Dedifferentiated amniotic fluid mesenchymal stem cell (primary cell): ENCODE data around the gene KCNMB2.

Source experiments
- DNase-seq: peaks from one replicate; pipeline ENCODE4 v3.0.0-alpha.2; 2016; ENCODE audit errors: extremely low spot score

KCNMB2 gene

DNA sequence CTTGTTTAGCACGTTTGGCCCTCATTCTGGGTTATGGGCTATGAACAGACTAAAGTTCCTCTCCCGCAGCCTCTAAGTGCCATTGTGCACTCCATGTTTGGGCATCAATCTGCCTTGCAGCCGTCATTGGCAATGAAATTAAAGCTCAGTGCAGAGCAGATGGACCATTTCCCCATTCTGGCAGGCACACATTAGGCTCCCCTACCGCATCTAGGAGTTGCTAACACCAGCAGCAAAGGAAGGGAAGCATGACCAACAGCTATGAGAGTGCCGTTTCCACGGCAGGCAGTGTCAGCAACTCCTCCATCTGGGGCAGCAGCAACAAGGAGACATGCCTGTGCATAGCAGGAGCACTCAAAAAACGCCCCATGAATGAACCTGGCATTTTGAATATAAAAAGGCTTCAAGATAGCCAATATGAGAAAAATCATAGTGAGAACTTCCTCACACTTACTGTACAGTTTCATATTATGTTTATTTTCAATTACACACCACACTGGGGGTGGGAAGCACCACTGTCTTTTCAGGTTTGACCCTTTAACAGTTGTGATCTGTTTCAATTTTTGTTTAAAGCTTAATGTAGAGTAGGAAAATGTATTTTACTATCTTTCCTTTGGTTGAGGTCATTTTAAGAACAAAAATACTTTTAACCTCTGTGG lies 218.7 kb downstream of the KCNMB2 start:
- peak; percentile 13 for DNase-seq

- DNase-seq, result peak; percentile 6
These were observed 224.8 kb downstream of the KCNMB2 start for GRCh38 chr3:178761024-178761423.

GRCh38 chr3:178761461-178761860 lies 225.2 kb downstream of the KCNMB2 start:
- peak; percentile 11 for DNase-seq

- peak; percentile 9 for DNase-seq
These were observed 226.1 kb downstream of the KCNMB2 start for GRCh38 chr3:178762385-178762784.

DNA sequence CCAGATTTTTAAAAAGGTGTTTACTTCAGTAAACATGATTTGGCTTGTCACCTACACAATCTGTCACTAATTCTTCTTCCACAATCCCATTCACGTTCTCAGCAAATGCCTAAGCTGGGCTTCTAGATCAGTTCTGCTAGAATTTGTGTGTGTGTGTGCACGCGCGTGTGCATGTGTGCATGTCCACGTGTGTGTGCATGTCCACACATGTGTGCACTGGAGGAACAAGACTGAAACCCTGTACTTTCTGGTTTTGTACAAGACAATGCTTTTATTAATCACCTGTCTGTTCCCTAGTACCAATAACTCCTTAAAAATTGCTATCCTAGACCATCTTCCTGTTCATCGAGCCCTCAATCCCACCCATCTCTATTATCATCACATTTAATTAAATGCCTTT lies 229.2 kb downstream of the KCNMB2 start:
- peak; percentile 2 for DNase-seq

GRCh38 chr3:178767581-178767980 lies 231.3 kb downstream of the KCNMB2 start:
- peak; percentile 13 for DNase-seq

- DNase-seq, result peak; percentile 6
These were observed 232.0 kb downstream of the KCNMB2 start for GRCh38 chr3:178768072-178768864.

DNA sequence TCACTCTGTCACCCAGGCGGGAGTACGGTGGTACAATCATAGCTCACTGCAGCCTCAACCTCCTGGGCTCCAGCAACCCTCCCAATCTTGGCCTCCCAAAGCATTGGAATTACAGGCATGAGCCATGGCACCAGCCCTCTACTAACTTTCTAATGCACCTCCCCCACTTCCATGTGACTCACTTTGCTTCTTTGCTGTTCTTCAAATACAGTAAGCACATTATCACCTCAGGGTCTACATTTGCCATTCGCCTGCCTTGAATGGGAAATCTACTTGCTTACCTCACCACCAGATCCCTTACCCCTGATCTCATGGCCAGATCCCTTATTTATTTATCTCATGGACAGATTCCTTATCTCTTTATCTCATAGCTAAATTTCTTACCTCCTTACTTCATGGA lies 235.3 kb downstream of the KCNMB2 start:
- no peak for DNase-seq

DNA sequence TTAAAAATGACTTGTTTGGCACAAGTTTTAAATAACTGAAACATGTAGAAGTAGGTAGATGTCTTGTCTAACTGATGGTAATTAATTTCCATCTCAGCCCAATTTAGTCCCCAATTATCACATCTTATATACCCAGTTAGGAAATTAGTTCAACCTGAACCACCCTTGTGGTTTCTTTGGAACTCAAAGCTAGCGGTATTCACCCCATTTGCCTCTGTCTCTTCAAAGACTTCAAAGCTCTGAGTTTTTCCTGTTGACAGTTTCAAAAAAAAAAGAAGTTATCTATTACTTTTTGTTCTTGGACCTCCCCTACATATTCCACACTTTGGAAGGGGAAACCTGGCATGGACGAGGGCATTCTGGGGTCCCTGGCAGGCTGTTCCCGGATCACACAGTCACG lies 236.5 kb downstream of the KCNMB2 start:
- DNase-seq, result no peak

DNA sequence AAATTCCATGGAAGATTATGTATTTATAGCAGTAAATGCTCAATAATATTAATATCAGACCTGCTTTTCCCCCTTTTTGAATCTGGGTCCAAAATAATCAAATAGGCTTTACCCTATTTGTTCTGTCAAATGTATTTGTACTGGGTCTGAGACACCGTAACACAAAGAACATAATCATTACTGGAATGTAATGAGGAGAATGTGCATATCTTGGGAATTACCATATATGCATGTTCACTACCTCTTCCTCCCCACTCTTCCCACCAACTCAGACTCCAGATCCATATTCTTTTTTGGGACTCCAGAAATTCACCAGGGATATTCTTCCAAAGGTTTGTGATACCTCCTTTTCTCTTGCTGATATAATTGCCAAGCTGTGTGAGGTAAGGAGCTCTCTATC lies 237.1 kb downstream of the KCNMB2 start:
- no peak for DNase-seq

DNA sequence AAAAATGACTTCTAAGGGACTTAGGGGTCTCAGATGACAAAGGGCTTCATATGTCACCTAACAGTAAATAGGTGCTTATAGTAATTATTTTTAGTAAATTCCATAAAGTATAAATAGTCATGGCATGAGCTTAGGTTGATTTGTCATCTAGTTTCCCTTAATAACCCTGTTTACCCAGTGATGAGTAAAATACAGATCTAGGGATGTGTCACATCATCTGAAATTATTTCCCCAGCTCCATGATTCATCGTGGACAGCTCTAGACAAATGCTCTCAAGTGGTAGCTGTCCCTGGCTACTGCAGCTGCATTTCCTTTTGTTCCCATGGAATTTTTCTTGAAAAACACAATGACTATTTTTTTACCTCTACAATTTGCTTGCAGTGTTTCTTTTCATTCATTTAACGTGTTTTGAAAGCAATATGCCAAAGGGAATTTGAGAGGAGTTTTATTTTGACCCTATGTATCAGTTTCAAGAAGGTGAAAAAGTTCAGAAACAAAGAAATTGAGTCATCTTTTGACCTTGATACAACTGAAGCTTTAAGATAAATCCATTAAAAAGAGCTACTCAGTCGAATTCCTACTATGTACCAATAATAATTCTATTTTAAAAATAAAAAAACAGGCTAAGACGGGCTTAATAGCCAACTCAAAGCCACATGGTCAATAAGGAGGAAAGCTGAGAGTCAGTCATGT lies 241.6 kb downstream of the KCNMB2 start:
- no peak for DNase-seq

DNA sequence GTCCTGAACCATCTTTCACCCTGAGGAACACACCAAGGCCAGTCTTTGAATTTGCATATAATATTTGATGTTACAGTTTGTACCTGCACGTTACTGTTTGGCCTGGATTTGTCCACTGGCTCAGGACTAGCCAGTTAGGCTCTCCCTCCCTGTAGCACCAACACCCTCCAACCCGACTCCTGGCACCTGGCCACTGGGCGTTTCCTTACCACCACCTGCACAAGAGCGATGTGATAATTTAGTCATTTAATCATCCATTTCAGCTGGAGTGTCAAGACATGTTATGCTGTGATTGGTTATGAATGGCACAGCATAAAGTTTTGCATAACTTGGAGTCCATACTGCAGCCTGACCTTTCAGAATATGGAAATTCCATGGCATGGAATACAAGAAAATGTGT lies 242.4 kb downstream of the KCNMB2 start:
- no peak for DNase-seq

- no peak for DNase-seq
These were observed 249.7 kb downstream of the KCNMB2 start for GRCh38 chr3:178785961-178786360.

- no peak for DNase-seq
These were observed 251.7 kb downstream of the KCNMB2 start for GRCh38 chr3:178787960-178788359.

DNA sequence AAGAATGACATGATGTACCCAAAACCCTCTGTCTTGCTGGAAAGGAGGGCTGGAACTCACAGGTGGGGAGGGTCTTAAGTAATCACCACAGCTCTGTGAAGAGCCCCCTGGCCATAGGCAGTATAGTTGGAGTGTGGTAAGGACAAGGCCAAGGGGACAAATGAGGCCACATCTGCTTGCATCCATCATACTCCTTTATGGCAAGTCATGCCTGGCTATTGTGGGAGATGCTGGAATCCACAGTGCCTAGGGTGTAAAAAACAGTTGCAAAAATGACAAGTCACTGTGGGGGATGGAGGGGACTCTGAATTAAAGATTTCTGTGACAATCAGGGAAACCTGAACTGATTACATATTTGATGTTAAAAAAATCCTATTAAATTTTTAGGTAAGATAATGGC lies 258.5 kb downstream of the KCNMB2 start:
- DNase-seq, result no peak

GRCh38 chr3:178795349-178795748 lies 259.1 kb downstream of the KCNMB2 start:
- DNase-seq, result no peak

GRCh38 chr3:178802259-178802658 lies 266.0 kb downstream of the KCNMB2 start:
- DNase-seq, result no peak

DNA sequence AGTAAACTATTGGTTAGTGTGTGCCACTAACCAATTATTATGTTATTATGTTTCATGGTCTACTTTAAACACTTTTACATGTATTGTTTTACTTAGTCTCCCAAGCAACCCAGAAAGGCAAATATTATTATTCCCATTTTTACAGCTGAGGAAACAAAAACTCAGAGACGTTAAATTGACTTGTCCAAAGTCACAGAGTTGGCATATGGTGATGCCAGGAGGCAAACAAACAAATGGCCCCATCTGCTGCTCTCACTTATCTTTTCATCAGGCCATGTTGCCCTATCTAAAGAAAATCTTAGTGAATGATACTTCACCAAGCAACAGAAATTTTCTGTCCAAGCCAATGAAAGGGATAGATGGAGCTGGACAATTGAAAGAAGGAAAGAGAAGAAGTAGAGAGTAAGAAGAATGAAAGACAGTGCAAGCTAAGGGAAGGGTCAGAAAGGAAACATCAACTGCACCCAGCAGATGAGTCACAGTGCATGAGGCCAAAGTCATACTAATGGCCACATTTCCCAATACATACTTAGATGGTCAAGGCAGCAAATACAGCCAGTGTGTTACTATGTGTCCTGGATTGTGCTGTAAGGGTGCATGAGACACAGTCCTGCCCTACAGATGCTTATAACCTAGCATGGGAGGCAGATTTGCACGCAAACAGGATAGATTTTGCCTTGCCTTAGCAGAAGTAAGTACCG lies 266.9 kb downstream of the KCNMB2 start:
- DNase-seq, result no peak

- no peak for DNase-seq
These were observed 268.4 kb downstream of the KCNMB2 start for GRCh38 chr3:178804606-178805005.

DNA sequence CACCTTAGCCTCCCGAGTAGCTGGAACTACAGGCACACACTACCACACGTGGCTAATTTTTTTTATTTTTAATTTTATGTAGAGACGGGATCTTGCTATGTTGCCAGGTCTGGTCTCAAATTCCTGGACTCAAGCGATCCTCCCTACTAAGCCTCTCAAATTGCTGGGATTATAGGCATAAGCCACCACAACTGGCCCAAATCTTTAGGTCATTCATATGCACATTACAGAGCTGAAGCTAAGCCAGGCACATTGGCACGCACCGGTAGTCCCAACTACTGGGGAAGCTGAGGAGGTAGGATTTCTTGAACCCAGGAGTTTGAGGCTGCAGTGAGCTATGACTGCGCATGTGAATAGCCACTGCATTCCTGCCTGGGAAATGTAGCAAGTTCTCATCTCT lies 269.5 kb downstream of the KCNMB2 start:
- DNase-seq, result no peak

- DNase-seq, result no peak
These were observed 270.4 kb downstream of the KCNMB2 start for GRCh38 chr3:178806651-178807050.

GRCh38 chr3:178807694-178808093 lies 271.5 kb downstream of the KCNMB2 start:
- no peak for DNase-seq
